Anterior cingulate cortex (tissue), 58 donors: ENCODE data around the gene PRKAG2.
"Not testable (repeated sequence)": the region's sequence is repeated elsewhere in the genome, so short reads cannot be mapped to it uniquely, and the experiment has no call there.

Experiments
- DNase-seq, 58 donors: peaks; one replicate each; lab custom pipeline; 2025; lab: John Stamatoyannopoulos, UW

PRKAG2 gene

DNA sequence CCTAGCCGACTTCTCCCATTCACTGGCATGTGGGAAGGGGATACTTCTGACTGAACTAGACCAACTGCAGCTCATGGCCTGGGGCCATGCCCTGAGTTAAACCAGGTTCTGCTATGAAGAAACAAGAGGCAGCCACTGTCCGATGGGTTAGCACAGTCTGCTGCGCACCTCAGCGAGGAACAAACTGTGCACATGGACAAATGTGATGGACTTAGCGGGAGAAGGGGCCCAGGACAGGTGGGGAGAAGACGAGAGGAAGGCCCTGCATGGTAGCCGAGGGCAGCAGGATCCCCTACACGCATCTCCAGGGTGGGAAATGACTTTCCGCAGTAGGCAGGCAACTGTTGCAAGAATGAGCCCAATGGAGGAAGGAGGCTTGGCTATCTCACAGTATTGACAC is 115.0 kb downstream of the PRKAG2 start:
- no peak for DNase-seq

DNA sequence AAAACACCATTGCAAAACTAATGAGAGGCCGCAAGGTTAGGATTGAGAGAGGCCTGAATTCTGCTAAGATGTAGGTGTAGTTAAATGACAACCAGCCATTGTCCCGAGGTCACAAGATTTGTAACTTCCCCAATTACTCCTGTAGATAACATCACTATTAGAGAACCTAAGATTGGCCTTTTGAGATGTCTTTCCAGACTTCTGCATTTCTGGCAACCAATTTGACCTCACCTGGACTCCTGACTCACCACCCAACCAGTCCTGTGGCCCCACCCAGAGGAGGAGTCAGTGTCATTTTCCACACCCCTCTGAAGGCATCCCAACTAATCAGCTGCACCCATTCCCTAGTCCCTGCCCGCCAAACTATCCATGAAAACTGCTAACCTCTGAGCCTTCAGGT is 115.7 kb downstream of the PRKAG2 start:
- no peak for DNase-seq

DNA sequence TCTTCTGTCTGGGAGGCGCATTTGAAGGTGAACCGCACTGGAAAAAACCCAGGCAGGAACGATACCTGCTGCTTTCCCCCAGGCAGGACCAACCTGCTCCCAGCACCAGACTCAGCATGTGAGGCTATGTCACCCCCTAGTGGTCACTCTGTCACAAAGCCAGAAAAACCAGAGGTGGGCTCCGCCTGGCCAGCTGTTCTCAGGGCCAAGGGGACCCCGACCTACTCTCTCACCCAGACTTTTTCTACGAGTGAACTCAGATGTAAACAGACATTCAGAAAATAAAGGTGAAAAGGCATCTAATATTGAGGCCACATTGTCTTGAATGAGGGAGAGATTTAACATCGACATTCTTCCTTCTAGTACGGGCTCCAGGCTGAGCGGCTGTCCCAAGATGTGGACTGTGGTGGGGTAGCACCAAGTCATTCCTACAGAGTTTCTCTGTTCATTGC is 117.3 kb downstream of the PRKAG2 start:
- peak in 28 of 58 donors; percentile 12 to 77 (median 30) for DNase-seq

DNA sequence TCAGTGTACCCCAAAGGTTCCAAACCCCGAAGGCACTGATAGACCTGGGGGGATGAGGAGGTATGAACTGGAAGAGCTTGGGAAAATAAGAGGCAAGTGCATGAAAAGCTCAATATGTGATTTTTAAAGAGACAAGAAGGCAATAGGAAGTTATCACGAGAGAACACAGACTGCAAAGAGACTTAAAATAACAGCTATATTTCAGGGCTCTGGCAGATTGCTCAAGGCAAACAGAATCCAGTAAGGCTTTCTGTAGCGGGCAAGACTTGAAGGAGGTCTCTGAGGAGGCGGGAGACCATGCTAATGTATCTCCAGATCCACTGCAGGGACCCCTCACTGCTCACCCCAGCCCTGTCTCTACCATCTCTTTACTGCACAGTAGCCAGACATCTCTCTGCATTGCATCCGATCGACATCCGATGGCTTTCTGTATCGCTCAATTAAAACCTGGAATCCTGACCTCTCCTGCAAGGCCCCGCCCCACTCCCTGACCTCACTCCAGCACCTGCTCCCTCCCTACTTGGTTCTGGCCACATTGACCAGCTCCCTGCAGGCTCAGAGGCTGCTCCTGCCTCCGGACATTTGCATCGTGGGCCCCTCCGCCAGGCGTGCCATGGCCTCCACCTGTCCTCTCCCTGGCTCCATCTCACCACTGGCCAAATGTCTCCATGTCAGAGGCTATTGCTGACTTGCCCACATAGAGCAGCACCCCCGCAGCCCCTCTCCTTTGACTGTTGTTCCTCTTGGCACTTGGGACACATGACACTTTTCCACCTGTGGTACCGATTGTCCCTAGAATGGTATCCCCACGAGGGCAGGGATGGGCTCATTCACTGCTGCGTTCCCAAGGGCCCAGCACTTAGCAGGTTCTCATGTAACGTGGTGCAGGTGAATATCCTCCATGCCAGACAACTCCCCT is 118.0 kb downstream of the PRKAG2 start:
- DNase-seq: no peak

DNA sequence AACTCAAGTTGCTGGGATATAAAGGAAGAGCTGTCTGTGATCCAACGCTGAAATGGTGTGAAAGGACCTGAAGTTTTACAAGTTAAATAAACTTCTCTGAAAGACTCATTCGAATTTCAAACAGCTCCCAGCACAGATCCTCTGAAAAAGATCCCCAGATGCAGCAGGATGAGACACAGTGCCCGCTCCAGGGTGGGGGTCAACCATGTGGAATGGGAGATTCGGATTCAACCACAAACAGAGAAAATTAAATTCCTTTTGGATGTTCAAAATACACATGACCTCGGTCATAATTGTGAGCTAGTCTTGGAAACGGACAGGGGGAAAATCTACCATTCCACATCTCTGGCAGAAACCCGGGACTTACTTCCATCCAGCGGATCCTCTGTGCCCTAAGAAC is 119.6 kb downstream of the PRKAG2 start:
- DNase-seq: no peak

DNA sequence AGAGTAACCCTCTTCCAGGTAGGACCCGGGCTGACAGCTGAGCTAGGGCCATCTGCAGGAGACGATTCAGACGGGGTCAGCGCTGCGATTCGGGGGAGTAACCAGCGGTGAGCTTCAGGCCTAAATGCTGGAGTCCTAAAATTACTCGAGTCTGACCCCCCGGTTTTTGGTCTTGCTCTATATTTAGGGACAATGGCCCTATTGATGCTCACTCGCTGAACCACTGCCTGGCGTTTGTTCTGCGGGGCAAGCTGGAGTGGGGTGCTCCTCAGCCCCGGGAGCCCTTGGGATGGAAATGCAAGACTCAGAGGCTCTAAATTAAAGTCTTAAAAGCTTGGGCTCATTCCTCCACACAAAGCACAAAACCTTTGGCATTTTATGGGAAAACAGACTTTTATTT is 120.0 kb downstream of the PRKAG2 start:
- peak in 2 of 58 donors; percentile 6 to 21 for DNase-seq

DNA sequence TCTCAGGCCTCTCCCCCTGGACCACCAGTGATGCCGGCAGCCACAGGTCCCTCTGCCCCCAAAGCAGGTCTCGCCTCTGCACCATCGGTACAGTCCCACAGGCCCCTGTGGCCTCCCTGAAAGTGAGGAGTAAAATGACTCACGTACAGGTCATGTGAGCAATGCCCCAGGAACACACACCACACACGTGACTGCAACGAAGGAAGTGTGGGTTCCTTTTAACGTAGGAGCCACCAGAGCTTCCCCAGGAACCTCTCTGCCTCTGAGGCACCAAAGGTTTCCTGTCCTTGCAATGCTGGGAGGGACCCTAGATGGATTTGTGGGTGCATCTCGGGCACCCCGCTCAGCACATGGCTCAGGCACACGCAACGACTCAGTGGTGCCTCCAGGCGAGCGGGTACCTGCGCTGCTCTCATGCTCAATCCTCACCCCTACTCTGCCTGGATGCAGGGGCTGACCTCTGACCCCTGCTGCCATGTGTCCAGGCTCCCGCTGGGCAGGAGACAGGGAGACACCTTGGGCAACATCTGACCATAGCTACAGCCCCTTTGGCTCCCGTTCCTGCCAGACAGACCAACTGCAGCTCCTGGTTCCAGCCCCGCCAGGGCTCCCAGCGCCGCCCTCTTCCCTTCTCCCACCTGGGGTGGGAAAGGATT is 120.7 kb downstream of the PRKAG2 start:
- DNase-seq: no peak

DNA sequence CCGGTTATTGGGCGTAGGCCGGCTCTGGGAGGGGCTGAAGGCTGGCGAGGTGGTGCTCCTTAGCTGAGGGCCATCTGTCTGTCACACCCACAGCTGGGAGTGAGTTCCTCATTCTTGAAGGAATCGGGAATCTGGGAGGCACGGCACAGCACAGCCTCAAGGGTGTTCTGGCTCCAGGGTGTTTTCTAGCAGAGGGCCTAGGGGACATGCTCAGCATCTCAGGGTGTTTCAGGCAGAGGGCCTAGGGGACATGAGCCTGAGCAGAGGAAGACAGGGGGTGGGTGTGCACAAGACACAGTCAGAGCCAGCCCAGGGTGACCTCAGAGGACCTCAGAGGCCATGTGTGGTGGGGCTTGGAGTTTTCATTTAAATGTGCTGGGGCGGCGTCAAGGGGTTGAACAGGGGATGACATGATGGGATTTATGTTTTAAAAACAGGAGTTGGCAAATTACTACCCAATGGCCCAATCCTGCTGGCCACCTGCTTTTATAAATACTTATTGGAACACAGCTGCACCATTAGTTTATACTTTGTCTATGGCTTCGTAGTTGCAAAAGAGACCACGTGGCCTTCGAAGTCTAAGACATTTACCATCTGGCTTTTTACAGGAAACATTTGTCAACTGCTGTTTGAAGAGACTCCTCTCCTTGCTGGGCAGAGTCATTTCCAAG is 121.6 kb downstream of the PRKAG2 start:
- no peak for DNase-seq

DNA sequence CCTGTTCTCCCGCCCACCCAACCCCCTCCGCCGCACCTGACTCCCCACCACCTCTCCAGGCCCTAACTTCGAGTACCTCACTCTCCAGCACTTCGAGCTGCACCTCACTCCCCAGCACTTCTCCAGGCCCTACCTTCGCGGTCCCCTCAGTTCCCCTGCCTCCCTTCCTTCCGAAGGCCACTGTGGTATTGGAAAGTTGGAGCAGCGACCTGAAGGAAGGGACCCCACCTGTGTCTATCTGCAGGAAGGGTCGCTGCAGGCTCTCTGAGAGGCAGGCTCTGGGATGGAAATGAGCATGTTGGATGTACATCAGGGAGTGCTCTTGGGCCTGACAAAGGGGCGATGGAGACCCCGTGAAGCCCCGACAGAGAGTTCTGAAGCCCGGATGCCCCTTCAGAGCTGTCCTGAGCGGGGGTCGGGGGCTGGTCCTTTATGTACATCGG is 122.2 kb downstream of the PRKAG2 start:
- DNase-seq: no peak

DNA sequence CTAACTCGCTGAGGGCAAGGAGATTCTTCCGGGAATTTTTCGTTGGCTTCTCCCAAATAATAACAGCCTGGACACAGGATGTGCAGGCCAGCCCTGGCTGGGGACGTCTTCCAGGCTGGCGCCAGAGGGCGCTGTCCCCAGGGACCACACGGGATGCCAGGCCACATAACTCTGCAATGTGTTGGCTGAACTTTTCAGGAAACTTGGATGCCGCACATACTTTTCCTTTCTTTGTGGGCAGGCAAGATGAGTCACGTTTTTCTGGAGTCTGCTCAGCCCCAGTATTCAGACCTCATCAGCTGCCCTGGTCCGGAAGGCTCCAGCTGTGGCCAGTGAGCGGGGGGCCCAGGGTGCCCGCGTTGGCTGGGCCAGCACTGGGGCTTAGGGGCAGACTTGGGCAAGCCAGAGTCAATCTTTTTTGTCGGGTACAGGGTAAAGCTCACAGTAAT is 122.7 kb downstream of the PRKAG2 start:
- peak in 28 of 58 donors; percentile 14 to 60 (median 28) for DNase-seq

DNA sequence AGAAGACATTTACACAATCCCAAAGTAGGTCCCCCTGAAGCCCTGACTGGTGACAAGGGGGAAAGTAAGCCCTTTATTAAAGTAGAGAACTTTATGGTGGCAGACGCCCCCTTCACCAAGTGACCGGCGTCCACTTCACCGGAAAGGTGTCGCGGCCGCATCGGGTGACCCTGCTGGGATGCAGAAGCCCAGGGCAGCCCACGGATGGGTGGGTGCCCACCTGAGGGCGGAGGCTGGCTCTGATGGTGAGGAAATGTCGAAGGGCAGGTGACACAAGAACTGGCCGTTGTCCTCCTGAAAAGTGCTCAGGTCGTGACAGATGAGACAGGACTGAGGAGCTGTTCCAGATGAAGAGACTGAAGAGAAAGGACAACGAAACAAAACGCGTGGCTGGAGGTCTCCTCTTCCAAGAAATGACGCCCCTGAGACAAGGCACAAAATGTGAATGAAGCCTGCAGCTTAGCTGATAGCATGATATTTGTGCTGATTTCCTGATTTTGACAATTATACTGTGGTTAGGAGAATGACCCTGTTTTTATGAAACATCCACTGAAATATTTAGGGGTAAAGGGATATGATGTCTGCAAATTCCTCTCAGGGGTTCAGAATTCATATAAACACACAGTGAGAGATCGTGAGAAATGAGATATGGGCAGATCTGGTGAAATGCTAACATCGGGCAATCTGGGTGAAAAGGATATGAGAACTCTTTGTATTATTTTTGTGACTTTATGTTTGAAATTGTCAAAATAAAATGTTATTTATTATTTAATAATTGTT is 123.9 kb downstream of the PRKAG2 start:
- no peak for DNase-seq

DNA sequence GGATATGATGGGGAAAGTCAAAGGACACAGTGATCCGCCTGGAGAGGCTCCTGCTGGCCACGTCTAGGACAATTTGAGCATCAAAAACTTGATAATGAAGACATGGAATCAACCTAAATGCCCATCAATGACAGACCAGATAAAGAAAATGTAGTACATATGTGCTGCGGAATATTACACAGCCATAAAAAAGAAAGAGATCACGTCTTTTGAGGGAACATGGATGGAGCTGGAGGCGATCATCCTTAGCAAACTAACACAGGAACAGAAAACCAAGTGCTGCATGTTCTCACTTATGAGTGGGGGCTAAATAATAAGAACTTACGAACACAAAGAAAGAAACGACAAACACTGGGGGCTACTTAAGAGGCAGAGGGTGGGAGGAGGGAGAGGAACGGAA is 124.9 kb downstream of the PRKAG2 start:
- DNase-seq: no peak

DNA sequence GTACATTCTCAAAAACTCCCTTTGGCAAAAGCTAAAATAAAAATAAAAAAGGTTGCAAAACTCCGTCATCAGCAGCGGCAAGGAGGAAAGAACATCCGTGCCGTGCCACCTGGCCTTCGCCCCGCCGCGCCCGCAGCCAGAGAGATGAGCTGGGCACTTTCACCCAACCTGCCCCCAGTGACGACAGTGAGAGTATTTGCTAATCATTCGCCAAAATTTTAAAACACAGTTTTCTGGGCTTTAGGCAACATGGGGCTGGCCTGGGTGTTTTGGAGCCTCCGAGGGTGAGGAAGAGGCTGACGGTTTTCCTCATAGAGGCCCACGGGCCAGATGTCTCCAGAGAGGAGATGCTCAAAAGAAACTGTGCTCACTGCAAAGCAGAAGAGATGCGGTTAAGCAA is 128.2 kb downstream of the PRKAG2 start:
- no peak for DNase-seq

DNA sequence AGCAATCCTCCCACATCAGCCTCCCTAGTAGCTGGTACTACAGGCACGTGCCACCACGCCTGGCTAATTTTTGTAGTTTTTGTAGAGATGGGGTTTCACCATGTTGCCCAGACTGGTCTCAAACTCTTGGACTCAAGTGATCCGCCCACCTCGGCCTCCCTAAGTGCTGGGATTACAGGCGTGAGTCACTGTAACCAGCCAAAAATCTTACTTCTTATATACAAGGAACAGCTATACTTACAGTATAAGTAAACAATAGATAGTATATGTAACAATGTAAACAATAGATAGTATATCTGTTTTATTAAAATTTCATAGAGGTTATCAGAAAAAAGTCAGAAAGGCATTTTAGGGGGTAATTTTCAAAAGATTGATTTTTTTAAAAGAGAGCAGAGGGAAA is 128.9 kb downstream of the PRKAG2 start:
- not testable (repeated sequence) for DNase-seq

DNA sequence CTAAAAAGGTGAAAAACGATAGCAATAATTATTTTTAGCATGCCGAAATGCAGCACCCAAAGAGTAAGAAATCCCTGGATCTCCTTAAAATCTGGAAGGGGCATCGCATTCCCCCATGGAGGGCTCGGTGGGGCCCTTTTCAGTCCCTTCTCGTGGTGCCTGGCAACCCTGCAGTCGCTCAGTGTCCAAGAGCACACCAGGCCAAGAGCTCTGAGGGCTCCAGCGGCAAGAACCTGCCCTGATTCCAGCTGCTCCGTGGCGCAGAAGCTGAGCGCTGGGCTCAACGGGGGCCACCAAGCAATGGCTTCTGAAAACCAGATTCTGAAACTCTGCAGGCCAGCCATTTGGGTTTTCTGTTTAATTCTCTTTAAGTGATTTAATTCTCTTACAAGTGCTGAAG is 131.2 kb downstream of the PRKAG2 start:
- no peak for DNase-seq

DNA sequence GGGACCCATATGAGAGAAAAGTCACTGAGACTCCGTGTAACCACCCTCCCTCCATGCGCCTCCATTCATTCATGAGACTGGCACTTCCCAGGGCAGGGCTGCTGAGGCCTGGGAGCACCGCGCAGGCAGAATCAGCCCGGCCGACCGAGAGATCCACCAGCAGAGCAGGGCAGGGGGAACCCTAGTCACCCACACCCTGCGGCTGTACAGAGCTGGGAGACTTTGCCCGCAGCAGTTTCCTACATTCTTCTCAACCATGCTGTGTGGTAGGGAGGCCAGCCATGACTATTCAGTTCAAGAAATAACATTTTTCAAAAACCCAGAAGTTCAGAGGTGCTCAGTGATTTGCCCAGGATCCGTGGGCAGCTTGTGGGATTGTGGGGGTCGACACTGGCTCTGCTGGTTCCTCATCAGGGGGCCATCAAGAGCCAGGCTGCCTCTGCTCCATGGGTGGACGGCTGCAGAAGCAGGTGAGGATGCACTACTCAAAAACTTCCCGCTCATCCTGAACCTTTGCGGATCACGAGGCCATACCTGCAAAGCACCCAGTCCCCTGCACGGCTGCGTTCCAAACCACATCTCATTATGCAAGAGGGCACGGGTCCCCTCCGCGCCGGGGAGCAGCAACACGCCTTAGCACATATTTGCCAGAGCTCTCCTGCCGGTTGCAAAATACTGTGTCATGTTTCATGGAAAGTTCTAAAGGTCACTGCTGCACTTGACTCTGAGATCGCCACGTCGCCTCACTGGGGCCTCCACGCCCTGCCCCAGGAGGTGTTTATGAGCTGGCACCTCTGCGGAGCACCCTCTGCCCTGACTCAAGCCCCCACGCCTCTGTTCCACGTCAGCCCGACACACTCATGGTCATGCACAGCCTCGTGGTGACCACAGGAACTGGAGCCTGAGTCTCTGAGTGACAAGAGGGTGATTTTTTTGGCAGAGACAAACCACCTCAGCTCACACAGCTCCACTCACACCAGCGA is 132.0 kb downstream of the PRKAG2 start:
- peak in 1 of 58 donors; percentile 17 for DNase-seq

DNA sequence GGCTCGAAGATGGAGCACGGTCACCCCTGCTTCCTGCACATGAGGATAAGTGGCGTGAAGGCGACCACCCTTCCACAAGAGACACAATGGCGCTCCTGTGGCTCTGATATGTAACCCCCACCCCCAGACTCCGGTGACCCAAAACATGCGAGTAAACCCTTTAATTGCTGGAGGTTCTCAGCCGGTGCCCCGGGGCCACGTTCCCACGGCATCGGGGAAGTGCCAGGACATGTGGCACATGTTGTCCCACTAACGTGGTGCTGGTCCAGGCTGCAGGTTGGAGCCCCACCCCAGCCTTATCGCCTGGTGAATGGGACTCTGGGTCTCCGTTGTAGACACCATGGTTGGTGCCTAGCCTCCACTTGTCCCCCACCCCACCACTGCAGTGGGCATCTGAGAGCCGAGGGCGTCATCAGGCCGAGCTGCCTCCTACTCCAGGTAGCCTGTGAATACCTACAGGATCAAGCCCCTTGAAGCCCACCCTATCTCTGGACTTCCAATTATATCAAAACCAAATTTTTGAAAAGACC is 132.8 kb downstream of the PRKAG2 start:
- DNase-seq: no peak

DNA sequence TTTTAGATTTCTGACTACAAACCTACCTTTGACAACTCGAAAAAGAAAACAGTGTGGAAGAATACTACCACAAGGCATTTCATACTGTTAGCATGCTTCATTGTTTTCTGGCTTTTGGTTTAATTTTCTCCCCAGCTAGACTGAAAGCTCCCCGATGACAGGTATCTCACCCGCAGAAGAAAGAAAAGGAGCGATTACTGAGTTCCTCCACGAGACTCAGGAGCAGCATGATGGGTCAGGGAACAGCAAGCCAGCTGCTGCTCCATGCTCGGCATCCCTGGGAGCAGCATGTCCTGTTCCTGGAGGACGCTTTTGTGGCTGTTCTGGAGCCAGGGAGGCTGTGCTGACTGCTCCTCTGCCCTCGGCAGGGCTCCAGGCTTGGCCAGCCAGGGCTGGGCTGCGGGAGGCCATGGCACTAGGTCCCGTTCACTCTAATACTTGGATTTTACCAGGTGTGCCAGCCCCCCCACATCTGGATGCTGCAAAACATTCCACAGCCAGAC is 133.4 kb downstream of the PRKAG2 start:
- DNase-seq: peak in 2 of 58 donors; percentile 32 to 45
